Peyer's patch (tissue), 4 donors: ENCODE measurements around the gene AGAP2.

ENCODE experiments used
- CTCF ChIP-seq, 6 experiments: fragments of 450-650 bp in 4 of 6; fragments of 200-600 bp in 2 of 6; sonication (generic) in 1 of 6; IDR thresholded peaks; one replicate each; pipeline ENCODE4 v1.5.1; 2017 to 2019; ENCODE audit warnings: antibody characterized with exemption in 6 of 6, mild to moderate bottlenecking in 3 of 6, moderate library complexity in 1 of 6
- POLR2A ChIP-seq, 2 donors: fragments of 450-650 bp; IDR thresholded peaks; one replicate each; pipeline ENCODE4 v1.5.1; 2017; ENCODE audit warnings: antibody characterized with exemption in 2 of 2, mild to moderate bottlenecking in 2 of 2, moderate library complexity in 2 of 2

GRCh38 chr12:57707250-57707649 lies 31.3 kb downstream of the AGAP2 start:
- TF ChIP-seq CTCF (IDR thresholded peaks at IDR 0.05) (no peak), POLR2A (IDR thresholded peaks at IDR 0.05) (no peak)
